Rectal smooth muscle tissue (tissue), 1 donor: ENCODE measurements around the gene RPL13A.
"Not testable (repeated sequence)": the region's sequence is repeated elsewhere in the genome, so short reads cannot be mapped to it uniquely, and the experiment has no call there.

Experiments
- H3K27ac ChIP-seq: one replicate; pipeline ENCODE4 v1.7.0; 2013; ENCODE audit warnings: low read depth, low read length, inconsistent platforms
- H3K27me3 ChIP-seq: one replicate; pipeline ENCODE4 v1.7.0; 2013; ENCODE audit warnings: low read length; ENCODE audit not compliant: control insufficient read depth, insufficient read depth
- H3K36me3 ChIP-seq: one replicate; pipeline ENCODE4 v1.7.0; 2013; ENCODE audit warnings: low read length; ENCODE audit not compliant: control insufficient read depth, insufficient read depth
- H3K4me1 ChIP-seq: one replicate; pipeline ENCODE4 v1.7.0; 2013; ENCODE audit warnings: low read length; ENCODE audit not compliant: control insufficient read depth, insufficient read depth
- H3K4me3 ChIP-seq: one replicate; pipeline ENCODE4 v1.7.0; 2013; ENCODE audit warnings: low read length
- H3K9ac ChIP-seq: one replicate; pipeline ENCODE4 v1.7.0; 2013; ENCODE audit warnings: low read length

The RPL13A gene

DNA sequence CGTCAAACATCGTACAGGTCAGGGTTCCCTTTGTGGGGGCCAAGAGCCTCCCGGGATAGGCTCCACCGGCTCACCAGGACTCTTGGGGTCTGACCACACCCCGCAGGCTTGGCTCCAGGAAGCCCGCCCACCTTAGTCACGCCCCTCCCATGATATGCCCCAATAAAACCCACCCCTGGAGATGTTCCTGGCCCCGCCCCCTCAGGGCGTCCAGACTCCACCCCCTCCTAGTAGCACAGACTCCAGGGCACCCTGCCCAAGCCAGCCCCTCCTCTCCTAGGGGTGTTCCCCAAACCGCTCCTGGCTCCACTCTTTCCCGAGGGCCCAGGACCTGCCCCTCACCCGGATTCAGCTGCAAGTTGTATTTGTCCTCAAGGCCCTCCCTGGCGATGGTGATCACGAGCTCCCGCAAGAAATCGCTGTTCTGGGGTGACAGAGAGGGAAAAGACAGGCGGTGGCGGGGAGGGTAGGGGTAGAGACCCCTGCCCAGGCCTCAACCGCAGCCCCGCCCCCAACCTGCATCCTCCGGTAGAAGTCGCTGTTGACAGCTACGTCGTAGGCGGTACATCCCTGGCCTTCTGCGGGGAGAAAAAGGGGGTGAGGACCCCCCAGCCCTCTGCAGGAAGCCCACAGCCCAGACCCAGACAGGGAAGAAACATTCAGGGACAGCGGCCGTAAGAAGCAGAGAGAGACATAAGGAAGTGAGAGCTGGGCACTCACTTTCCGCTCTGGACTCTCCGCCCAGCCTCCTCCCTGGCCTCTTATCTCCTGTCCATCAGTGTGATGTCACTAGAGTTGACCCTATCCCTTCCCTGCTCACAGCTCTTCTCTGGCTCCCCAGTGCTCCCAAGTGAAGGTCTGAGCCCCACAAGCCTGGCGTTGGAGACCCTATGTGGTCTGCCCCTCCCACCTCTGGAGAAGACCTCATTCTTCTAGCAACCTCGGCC is 39.6 kb upstream of the RPL13A start:
- Histone ChIP-seq H3K4me1 (no peaks in the 10 kb centered on the region), H3K36me3 (no peaks in the 10 kb centered on the region), H3K4me3 (no peak overlapping the region), H3K9ac (no peak overlapping the region), H3K27me3 (no peaks in the 10 kb centered on the region), H3K27ac (no peak overlapping the region)

GRCh38 chr19:49448432-49448786 is 39.0 kb upstream of the RPL13A start:
- Histone ChIP-seq H3K9ac (no peak overlapping the region), H3K27ac (no peak overlapping the region)

GRCh38 chr19:49450405-49450804 is 37.0 kb upstream of the RPL13A start:
- Histone ChIP-seq H3K27me3 (no peaks in the 10 kb centered on the region), H3K36me3 (no peaks in the 10 kb centered on the region), H3K4me3 (peak overlapping the region; percentile 47), H3K4me1 (peaks cover 7% of the 10 kb centered on the region), H3K27ac (no peak overlapping the region), H3K9ac (no peak overlapping the region)

More at GRCh38 chr19:49448432-49448786, 39.0 kb upstream of the RPL13A start:
- Histone ChIP-seq H3K4me3 (no peak overlapping the region), H3K36me3 (no peaks in the 10 kb centered on the region), H3K27me3 (no peaks in the 10 kb centered on the region), H3K4me1 (no peaks in the 10 kb centered on the region)

DNA sequence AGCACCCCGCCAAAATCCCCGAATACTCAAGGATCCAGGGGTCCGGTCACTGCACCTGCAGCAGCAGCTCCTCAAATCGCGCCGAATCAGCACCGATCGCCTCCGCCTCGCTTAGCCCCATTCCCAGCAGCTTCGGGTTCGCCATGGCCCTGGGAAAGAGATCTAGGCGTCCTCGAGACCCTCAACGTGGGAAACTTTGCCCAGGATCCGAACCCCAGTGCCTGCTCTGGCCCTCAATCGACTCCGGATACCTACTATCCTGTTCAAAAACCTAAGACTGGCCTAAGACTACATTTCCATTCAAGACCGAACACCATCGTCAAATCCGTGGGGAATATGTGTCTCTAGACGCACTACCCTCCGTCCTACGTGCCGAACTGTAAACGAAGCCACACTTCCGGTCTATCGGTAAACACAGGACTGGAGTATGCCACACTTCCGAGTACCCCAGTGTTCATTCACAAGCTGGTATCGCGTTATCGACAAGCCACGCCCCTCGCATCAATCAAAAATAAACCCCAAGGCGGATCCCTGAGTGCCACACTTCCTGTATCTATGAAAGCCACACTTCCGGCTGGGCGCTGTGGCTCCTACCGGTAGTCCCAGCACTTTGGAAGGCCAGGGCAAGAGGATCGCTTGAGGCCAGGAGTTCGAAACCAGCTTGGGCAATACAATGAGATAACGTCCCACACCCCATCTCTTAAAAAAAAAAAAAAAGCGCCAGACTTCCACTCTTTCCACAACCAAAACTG is 35.8 kb upstream of the RPL13A start, which contains the start of gene PIH1D1:
Gene PIH1D1 (minus strand): TSS at position 385 of the 752 bp plus-strand sequence. CDS start 240 bp downstream, at position 145.
- H3K9ac ChIP-seq: peak within 1 kb of the TSS; percentile 63
- H3K27ac ChIP-seq: peak within 1 kb of the TSS; percentile 99
- peaks cover 7% of the 10 kb centered on the region for H3K4me1 ChIP-seq
- H3K36me3 ChIP-seq: no peaks in the 10 kb centered on the region
- peak within 1 kb of the TSS; percentile 81 for H3K4me3 ChIP-seq
- H3K27me3 ChIP-seq: no peaks in the 10 kb centered on the region

DNA sequence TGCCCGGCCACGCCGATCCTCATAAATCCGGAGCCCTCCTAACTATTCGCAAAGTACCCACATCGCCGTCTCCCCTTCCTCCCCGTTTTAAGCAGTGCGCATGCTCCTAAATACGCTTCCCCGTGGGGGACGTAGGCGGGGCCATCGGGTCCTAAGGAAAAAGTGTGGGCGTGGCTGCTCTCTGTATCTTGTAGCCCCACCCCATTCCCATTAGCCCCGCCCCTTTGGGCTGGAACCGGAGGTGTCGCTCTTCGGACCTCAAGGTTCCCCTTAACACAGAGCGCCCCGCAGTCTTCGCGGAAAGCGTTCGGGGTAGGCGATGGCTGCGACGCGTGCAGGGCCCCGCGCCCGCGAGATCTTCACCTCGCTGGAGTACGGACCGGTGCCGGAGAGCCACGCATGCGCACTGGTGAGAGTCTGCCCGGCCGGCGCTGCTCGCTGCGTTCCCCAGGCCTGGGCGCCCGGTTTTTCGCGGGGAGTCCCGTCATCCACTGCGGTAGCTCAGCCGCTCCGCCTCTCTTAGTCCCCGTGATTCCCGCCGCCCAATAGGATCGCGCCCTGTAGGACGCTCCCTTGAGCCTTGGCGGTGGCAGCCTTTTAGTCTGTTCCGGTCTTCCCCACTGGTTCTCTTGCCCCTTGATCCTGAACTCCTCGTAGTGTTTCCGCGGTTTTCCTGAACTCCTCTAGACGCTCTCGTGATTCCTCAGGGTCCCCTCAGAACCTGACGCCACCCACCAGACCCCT is 34.2 kb upstream of the RPL13A start, which contains the start of gene ALDH16A1:
Gene ALDH16A1 (plus strand): TSS at position 213 of the 744 bp plus-strand sequence. CDS start 107 bp downstream, at position 320.
- Histone ChIP-seq H3K27ac (peak within 1 kb of the TSS; percentile 99), H3K4me3 (peak within 1 kb of the TSS; percentile 93), H3K36me3 (no peaks in the 10 kb centered on the region), H3K27me3 (no peaks in the 10 kb centered on the region), H3K4me1 (peaks cover 7% of the 10 kb centered on the region), H3K9ac (peak within 1 kb of the TSS; percentile 94)

DNA sequence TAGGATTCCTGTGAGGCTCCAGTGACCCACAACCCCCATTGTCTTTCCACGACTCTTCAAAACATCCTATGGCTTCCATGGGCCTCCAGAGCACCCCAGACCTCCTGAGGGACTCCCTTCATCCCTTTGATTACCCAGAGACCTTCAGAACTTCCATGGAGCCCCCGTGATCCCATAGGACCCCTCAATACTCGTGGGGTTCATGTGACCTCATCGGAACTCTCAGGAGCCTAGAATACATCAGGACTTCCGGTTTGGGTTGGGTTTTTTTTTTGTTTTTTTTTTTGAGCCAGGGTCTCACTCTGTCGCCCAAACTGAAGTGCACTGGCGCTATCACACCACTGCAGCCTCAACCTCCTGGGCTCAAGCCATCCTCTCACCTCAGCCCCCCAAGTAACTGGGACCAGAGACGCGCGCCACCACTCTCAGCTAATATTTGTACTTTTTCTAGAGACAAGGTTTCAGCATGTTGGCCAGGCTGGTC is 33.6 kb upstream of the RPL13A start:
- Histone ChIP-seq H3K4me1 (peaks cover 7% of the 10 kb centered on the region), H3K27me3 (no peaks in the 10 kb centered on the region), H3K4me3 (peak overlapping the region; percentile 93), H3K9ac (peak overlapping the region; percentile 94), H3K27ac (peak overlapping the region; percentile 99), H3K36me3 (no peaks in the 10 kb centered on the region)

- no peak overlapping the region for H3K9ac ChIP-seq
- no peak overlapping the region for H3K4me3 ChIP-seq
- H3K4me1 ChIP-seq: peaks cover 7% of the 10 kb centered on the region
- H3K27ac ChIP-seq: no peak overlapping the region
- no peaks in the 10 kb centered on the region for H3K27me3 ChIP-seq
- H3K36me3 ChIP-seq: no peaks in the 10 kb centered on the region
Measured at GRCh38 chr19:49455773-49456172, 31.6 kb upstream of the RPL13A start.

DNA sequence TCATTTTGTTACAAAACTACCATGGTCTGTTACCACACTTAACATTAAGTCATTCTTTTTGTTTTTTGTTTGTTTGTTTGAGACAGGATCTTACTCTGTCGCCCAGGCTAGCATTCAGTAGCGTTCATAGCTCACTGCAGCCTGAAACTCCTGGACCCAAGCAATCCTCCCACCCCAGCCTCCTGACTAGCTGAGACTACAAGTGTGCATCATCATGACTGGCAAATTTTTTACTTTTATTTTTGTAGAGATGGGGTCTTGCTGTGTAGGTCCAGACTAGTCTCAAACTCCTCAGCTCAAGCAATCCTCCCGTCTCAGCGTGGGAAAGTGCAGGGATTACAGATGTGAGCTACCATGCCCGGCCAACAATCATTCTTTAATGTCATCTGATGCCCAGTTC is 31.1 kb upstream of the RPL13A start:
- Histone ChIP-seq H3K36me3 (no peaks in the 10 kb centered on the region), H3K9ac (no peak overlapping the region), H3K4me1 (peaks cover 7% of the 10 kb centered on the region), H3K4me3 (no peak overlapping the region), H3K27me3 (no peaks in the 10 kb centered on the region), H3K27ac (no peak overlapping the region)

- no peaks in the 10 kb centered on the region for H3K27me3 ChIP-seq
- H3K36me3 ChIP-seq: no peaks in the 10 kb centered on the region
- H3K9ac ChIP-seq: no peak overlapping the region
- H3K4me1 ChIP-seq: peaks cover 6% of the 10 kb centered on the region
- no peak overlapping the region for H3K27ac ChIP-seq
- H3K4me3 ChIP-seq: no peak overlapping the region
Measured at GRCh38 chr19:49458567-49458903, 28.9 kb upstream of the RPL13A start.

GRCh38 chr19:49459388-49459787 is 28.0 kb upstream of the RPL13A start:
- H3K27ac ChIP-seq: no peak overlapping the region

GRCh38 chr19:49461130-49461529 is 26.3 kb upstream of the RPL13A start:
- H3K36me3 ChIP-seq, H3K27me3 ChIP-seq, H3K9ac ChIP-seq, H3K27ac ChIP-seq, H3K4me3 ChIP-seq, H3K4me1 ChIP-seq: not testable (repeated sequence)

More at GRCh38 chr19:49459388-49459787, 28.0 kb upstream of the RPL13A start:
- no peak overlapping the region for H3K4me3 ChIP-seq
- no peak overlapping the region for H3K9ac ChIP-seq
- H3K27me3 ChIP-seq: no peaks in the 10 kb centered on the region
- peaks cover 2% of the 10 kb centered on the region for H3K36me3 ChIP-seq
- no peaks in the 10 kb centered on the region for H3K4me1 ChIP-seq

DNA sequence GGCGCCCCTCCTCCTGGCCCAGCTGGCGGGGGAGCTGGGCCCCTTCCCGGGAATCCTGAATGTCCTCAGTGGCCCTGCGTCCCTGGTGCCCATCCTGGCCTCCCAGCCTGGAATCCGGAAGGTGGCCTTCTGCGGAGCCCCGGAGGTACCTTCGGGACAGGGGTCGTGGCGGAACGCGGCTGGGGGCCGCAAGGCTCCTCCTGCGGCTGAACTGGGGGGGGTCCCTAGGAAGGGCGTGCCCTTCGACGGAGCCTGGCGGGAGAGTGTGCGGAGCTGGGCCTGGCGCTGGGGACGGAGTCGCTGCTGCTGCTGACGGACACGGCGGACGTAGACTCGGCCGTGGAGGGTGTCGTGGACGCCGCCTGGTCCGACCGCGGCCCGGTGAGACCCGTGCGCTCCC is 25.8 kb upstream of the RPL13A start:
- Histone ChIP-seq H3K4me3 (no peak overlapping the region), H3K27ac (no peak overlapping the region), H3K36me3 (peaks cover 2% of the 10 kb centered on the region), H3K9ac (no peak overlapping the region), H3K4me1 (no peaks in the 10 kb centered on the region), H3K27me3 (no peaks in the 10 kb centered on the region)
